Activated CD8-positive, alpha-beta memory T cell treated with anti-CD3 and anti-CD28 coated beads, Interleukin-2, amount 10 ng/mL, durations not matched to agents 7 days and 5 days (primary cell): ENCODE results near the gene CYP2W1. TPM values are rescaled to one million over a fixed set of nuclear protein-coding genes. Genes with fewer than 3 reads are reported as not detected.

ENCODE experiments used
- ATAC-seq: fragments of 150-1000 bp; cut with Tn5 transposase; one replicate; pipeline ENCODE4 v1.10.0; 2021; ENCODE audit warnings: moderate library complexity
- CTCF ChIA-PET: fragments of 350-600 bp; sonication (Branson Sonifier 250); formaldehyde crosslinking; loops from one replicate; lab custom pipeline; 2021; ENCODE audit warnings: antibody characterized with exemption; lab: Charles Lee
- DNase-seq: peaks from one replicate; pipeline ENCODE4 v3.0.0-alpha.2; 2020
- H3K27ac Mint-ChIP-seq: one replicate; pipeline ENCODE4 v1.8.0; 2021; ENCODE audit warnings: mild to moderate bottlenecking, mixed read lengths
- H3K27me3 Mint-ChIP-seq: one replicate; pipeline ENCODE4 v1.8.0; 2021; ENCODE audit warnings: mixed read lengths
- H3K36me3 Mint-ChIP-seq: one replicate; pipeline ENCODE4 v1.8.0; 2021; ENCODE audit warnings: mild to moderate bottlenecking, mixed read lengths
- H3K4me1 Mint-ChIP-seq: one replicate; pipeline ENCODE4 v1.8.0; 2021; ENCODE audit warnings: mixed read lengths
- H3K4me3 Mint-ChIP-seq: one replicate; pipeline ENCODE4 v1.8.0; 2021; ENCODE audit warnings: mild to moderate bottlenecking, moderate library complexity, mixed read lengths
- H3K9me3 Mint-ChIP-seq: one replicate; pipeline ENCODE4 v1.8.0; 2022; ENCODE audit warnings: low read depth, mixed read lengths
- total RNA-seq, 2 experiments: library from RNA; stranded (reverse); gene quantifications; one replicate each; pipeline ENCODE4 v1.2.3, GENCODE V29; 2021

CYP2W1 gene
- total RNA-seq, 2 experiments from 2014 or later, result not detected

- ATAC-seq, result no peak
- H3K4me1 Mint-ChIP-seq, result peaks cover 10% of the 10 kb centered on the region
- CTCF ChIA-PET, result no interaction called here
- H3K9me3 Mint-ChIP-seq, result peaks cover 7% of the 10 kb centered on the region
- DNase-seq, result no peak
- H3K27me3 Mint-ChIP-seq, result peaks cover 16% of the 10 kb centered on the region
- H3K36me3 Mint-ChIP-seq, result peaks cover 5% of the 10 kb centered on the region
- no peak overlapping the region for H3K27ac Mint-ChIP-seq
- H3K4me3 Mint-ChIP-seq, result no peak overlapping the region
These were observed 37.8 kb upstream of the CYP2W1 start for GRCh38 chr7:945147-945555.

- ATAC-seq (no peak), DNase-seq (no peak)
- Mint-ChIP-seq H3K27me3 (peaks cover 12% of the 10 kb centered on the region), H3K36me3 (peaks cover 3% of the 10 kb centered on the region), H3K4me3 (no peak overlapping the region), H3K27ac (no peak overlapping the region), H3K9me3 (peaks cover 3% of the 10 kb centered on the region), H3K4me1 (peaks cover 9% of the 10 kb centered on the region)
- CTCF ChIA-PET, result no interaction called here
These were observed 37.3 kb upstream of the CYP2W1 start for GRCh38 chr7:945556-946255.

GRCh38 chr7:946256-946996 is 36.6 kb upstream of the CYP2W1 start:
- Mint-ChIP-seq H3K27ac (no peak overlapping the region), H3K4me3 (no peak overlapping the region), H3K4me1 (peaks cover 6% of the 10 kb centered on the region), H3K9me3 (peaks cover 3% of the 10 kb centered on the region), H3K36me3 (no peaks in the 10 kb centered on the region), H3K27me3 (peaks cover 7% of the 10 kb centered on the region)
- CTCF ChIA-PET, result no interaction called here
- ATAC-seq (no peak), DNase-seq (no peak)

- CTCF ChIA-PET, result no interaction called here
- Mint-ChIP-seq H3K4me3 (no peak overlapping the region), H3K4me1 (peaks cover 6% of the 10 kb centered on the region), H3K9me3 (no peaks in the 10 kb centered on the region), H3K36me3 (no peaks in the 10 kb centered on the region), H3K27ac (no peak overlapping the region), H3K27me3 (no peaks in the 10 kb centered on the region)
- ATAC-seq (no peak), DNase-seq (no peak)
These were observed 35.4 kb upstream of the CYP2W1 start for GRCh38 chr7:947391-948210.

- CTCF ChIA-PET, result no interaction called here
- H3K9me3 Mint-ChIP-seq, result no peaks in the 10 kb centered on the region
- no peaks in the 10 kb centered on the region for H3K27me3 Mint-ChIP-seq
- H3K4me1 Mint-ChIP-seq, result peaks cover 6% of the 10 kb centered on the region
- no peak overlapping the region for H3K27ac Mint-ChIP-seq
- H3K36me3 Mint-ChIP-seq, result no peaks in the 10 kb centered on the region
- no peak overlapping the region for H3K4me3 Mint-ChIP-seq
- DNase-seq (no peak), ATAC-seq (no peak)
These were observed 33.7 kb upstream of the CYP2W1 start for GRCh38 chr7:949021-949934.

GRCh38 chr7:951881-952547 is 31.0 kb upstream of the CYP2W1 start:
- Mint-ChIP-seq H3K9me3 (no peaks in the 10 kb centered on the region), H3K27ac (no peak overlapping the region), H3K27me3 (peaks cover 7% of the 10 kb centered on the region), H3K4me3 (no peak overlapping the region), H3K36me3 (no peaks in the 10 kb centered on the region), H3K4me1 (peaks cover 6% of the 10 kb centered on the region)
- DNase-seq (no peak), ATAC-seq (no peak)
- CTCF ChIA-PET, result interaction anchor here (1.1 to 1.7 kb wide), 3 partner anchors 23 to 44 kb away, joined by 3 to 7 read pairs (median 5); partner anchors contain the start of gene COX19

- ATAC-seq (no peak), DNase-seq (no peak)
- H3K27ac Mint-ChIP-seq, result no peak overlapping the region
- CTCF ChIA-PET, result interaction anchor here (0.8 to 1.7 kb wide), 6 partner anchors 22 to 136 kb away, joined by 3 to 7 read pairs (median 3); partner anchors contain the start of gene COX19
- H3K4me3 Mint-ChIP-seq, result no peak overlapping the region
- H3K36me3 Mint-ChIP-seq, result no peaks in the 10 kb centered on the region
- H3K4me1 Mint-ChIP-seq, result peaks cover 6% of the 10 kb centered on the region
- H3K9me3 Mint-ChIP-seq, result no peaks in the 10 kb centered on the region
- H3K27me3 Mint-ChIP-seq, result peaks cover 7% of the 10 kb centered on the region
These were observed 30.2 kb upstream of the CYP2W1 start for GRCh38 chr7:952548-953441.

GRCh38 chr7:953547-954327 is 29.2 kb upstream of the CYP2W1 start:
- ATAC-seq, result peak; percentile 48
- peaks cover 7% of the 10 kb centered on the region for H3K27me3 Mint-ChIP-seq
- no peak overlapping the region for H3K27ac Mint-ChIP-seq
- H3K4me3 Mint-ChIP-seq, result no peak overlapping the region
- H3K36me3 Mint-ChIP-seq, result no peaks in the 10 kb centered on the region
- DNase-seq, result no peak
- no peaks in the 10 kb centered on the region for H3K9me3 Mint-ChIP-seq
- peaks cover 6% of the 10 kb centered on the region for H3K4me1 Mint-ChIP-seq
- CTCF ChIA-PET, result interaction anchor here (0.7 to 1.7 kb wide), 7 partner anchors 24 to 137 kb away, joined by 3 to 7 read pairs (median 3); no protein-coding TSS in a partner anchor

- Mint-ChIP-seq H3K4me3 (peak within 1 kb of the TSS; percentile 24), H3K27me3 (peaks cover 7% of the 10 kb centered on the region), H3K4me1 (peaks cover 6% of the 10 kb centered on the region), H3K27ac (no peak within 1 kb of the TSS), H3K9me3 (no peaks in the 10 kb centered on the region), H3K36me3 (no peaks in the 10 kb centered on the region)
- no peak for DNase-seq
- ATAC-seq, result peak; percentile 86
- CTCF ChIA-PET, result interaction anchor here (0.7 to 1.5 kb wide), 7 partner anchors 18 to 138 kb away, joined by 3 to 7 read pairs (median 3); no protein-coding TSS in a partner anchor
These were observed 28.4 kb upstream of the CYP2W1 start, which contains the start of gene ADAP1 for GRCh38 chr7:954330-955238. TSS of gene ADAP1 (minus strand) at chr7:954680. CDS start at chr7:954477, 203 bp downstream.

- H3K36me3 Mint-ChIP-seq, result no peaks in the 10 kb centered on the region
- no peak overlapping the region for H3K4me3 Mint-ChIP-seq
- DNase-seq (no peak), ATAC-seq (no peak)
- no peaks in the 10 kb centered on the region for H3K9me3 Mint-ChIP-seq
- no peak overlapping the region for H3K27ac Mint-ChIP-seq
- H3K4me1 Mint-ChIP-seq, result no peaks in the 10 kb centered on the region
- peaks cover 7% of the 10 kb centered on the region for H3K27me3 Mint-ChIP-seq
- CTCF ChIA-PET, result interaction anchor here (1.2 to 1.5 kb wide), 2 partner anchors 46 to 49 kb away, joined by 3 to 4 read pairs; no protein-coding TSS in a partner anchor
These were observed 26.9 kb upstream of the CYP2W1 start for GRCh38 chr7:956031-956430.
